HFFc6 (cell line): Measurements from ENCODE around the gene OR51T1. TPM values are rescaled to one million over a fixed set of nuclear protein-coding genes. Genes with fewer than 3 reads are reported as not detected.

Source experiments
- DNase-seq: peaks from one replicate; pipeline ENCODE4 v3.0.0-alpha.2; 2018
- H3K27ac Mint-ChIP-seq: 2 replicates; pipeline ENCODE4 v1.8.0; 2020; ENCODE audit warnings: mild to moderate bottlenecking, mixed read lengths
- H3K27me3 Mint-ChIP-seq: 2 replicates; pipeline ENCODE4 v1.8.0; 2021; ENCODE audit warnings: mild to moderate bottlenecking, moderate library complexity, mixed read lengths; ENCODE audit not compliant: insufficient read depth
- H3K36me3 Mint-ChIP-seq: 2 replicates; pipeline ENCODE4 v1.8.0; 2021; ENCODE audit warnings: low read depth, mixed read lengths
- H3K4me1 Mint-ChIP-seq: 2 replicates; pipeline ENCODE4 v1.8.0; 2020; ENCODE audit warnings: low read depth, mixed read lengths
- H3K4me3 Mint-ChIP-seq: 2 replicates; pipeline ENCODE4 v1.8.0; 2020; ENCODE audit warnings: mild to moderate bottlenecking, moderate library complexity, mixed read lengths
- H3K9me3 Mint-ChIP-seq: 2 replicates; pipeline ENCODE4 v1.8.0; 2020; ENCODE audit warnings: mild to moderate bottlenecking, mixed read lengths
- CTCF ChIP-seq: fragments of 200-600 bp; sonication (generic); IDR thresholded peaks from 2 replicates; pipeline ENCODE4 v1.5.0; 2021; ENCODE audit warnings: antibody characterized with exemption, mild to moderate bottlenecking
- total RNA-seq, 6 experiments: library from RNA; stranded (reverse); fragmentation: NEBNext Ultra II Directional; extraction: Animal tissue kit (Norgen Biotek cat#: 25700); gene quantifications; 2 replicates in 1 of 6; 3 replicates in 5 of 6; pipeline ENCODE4 v1.2.3, GENCODE V29; 2021

Gene OR51T1
- total RNA-seq, 6 experiments from 2014 or later = not detected

GRCh38 chr11:4884361-4884760 is 2.7 kb downstream of the OR51T1 start:
- Mint-ChIP-seq H3K4me1 (no peaks in the 10 kb centered on the region), H3K4me3 (no peak overlapping the region), H3K9me3 (peaks cover 20% of the 10 kb centered on the region), H3K36me3 (no peaks in the 10 kb centered on the region), H3K27ac (no peak overlapping the region), H3K27me3 (no peaks in the 10 kb centered on the region)
- DNase-seq = no peak
- no peak for TF ChIP-seq CTCF

DNA sequence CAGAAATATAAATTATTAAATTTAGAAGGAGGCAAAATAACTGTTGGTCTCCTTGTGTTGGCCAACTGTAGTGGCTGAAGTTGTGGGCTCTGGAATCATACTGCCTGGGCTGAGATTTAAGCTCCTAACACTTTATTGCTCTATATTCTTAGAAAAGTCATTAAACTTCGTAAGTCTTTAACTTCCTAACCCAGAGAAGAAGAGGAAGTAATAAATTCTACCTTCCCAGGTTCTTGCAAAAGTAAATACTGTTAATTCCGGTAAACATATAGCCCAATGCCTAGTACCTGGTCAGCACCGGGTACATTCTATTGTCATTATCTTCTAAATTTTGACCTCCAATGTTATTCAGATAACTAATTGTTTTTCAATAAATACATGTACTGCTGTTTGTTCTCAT is 4.5 kb downstream of the OR51T1 start:
- H3K36me3 Mint-ChIP-seq = no peaks in the 10 kb centered on the region
- no peak for DNase-seq
- peaks cover 11% of the 10 kb centered on the region for H3K9me3 Mint-ChIP-seq
- no peaks in the 10 kb centered on the region for H3K4me1 Mint-ChIP-seq
- H3K27ac Mint-ChIP-seq = no peak overlapping the region
- TF ChIP-seq CTCF = no peak
- no peak overlapping the region for H3K4me3 Mint-ChIP-seq
- H3K27me3 Mint-ChIP-seq = no peaks in the 10 kb centered on the region

DNA sequence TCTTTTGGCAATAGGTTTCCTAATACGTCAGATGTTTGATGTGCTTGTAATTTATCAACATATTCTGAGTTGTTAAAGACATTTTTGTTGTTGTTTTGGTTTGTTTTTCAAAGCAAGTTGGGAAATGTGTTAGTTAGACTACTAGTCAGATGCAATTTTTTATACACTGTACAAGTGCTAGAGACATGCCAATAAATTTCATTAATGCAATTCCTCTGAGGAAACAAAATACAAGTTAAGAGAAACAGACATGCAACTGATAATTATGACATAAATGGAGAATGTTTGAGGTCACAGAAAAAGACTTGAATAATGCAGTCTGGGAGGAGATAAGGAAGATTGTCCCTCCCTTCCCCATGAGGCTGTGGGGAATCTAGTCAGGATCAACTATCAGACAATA is 5.9 kb downstream of the OR51T1 start:
- DNase-seq = no peak
- H3K27ac Mint-ChIP-seq = no peak overlapping the region
- H3K4me1 Mint-ChIP-seq = no peaks in the 10 kb centered on the region; the same call in 1 of the 2 replicates
- TF ChIP-seq CTCF = no peak
- no peaks in the 10 kb centered on the region for H3K27me3 Mint-ChIP-seq
- H3K36me3 Mint-ChIP-seq = no peaks in the 10 kb centered on the region
- H3K4me3 Mint-ChIP-seq = no peak overlapping the region
- H3K9me3 Mint-ChIP-seq = peaks cover 11% of the 10 kb centered on the region

DNA sequence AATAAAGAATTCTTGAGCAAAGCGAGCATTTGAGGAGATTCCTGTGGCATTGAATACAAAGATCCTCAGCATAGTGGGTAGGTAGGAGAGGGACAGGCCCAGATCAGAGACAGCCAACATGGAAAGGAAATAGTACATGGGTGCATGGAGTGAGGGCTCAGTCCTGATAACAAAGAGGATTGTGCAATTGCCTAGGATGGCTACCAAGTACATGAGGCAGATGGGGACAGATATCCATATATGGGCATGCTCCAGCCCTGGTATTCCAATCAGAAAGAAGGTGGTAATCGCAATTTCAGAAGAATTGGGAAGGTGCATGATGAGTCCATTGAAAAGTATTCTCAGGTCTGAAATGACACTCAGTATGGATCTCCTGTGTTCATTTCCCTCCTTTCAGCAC is 8.6 kb downstream of the OR51T1 start:
- Mint-ChIP-seq H3K27me3 (no peaks in the 10 kb centered on the region), H3K9me3 (peaks cover 4% of the 10 kb centered on the region; the same call in 1 of the 2 replicates), H3K4me1 (no peaks in the 10 kb centered on the region; the same call in 1 of the 2 replicates), H3K4me3 (no peak overlapping the region), H3K27ac (no peak overlapping the region), H3K36me3 (no peaks in the 10 kb centered on the region)
- no peak for DNase-seq
- no peak for TF ChIP-seq CTCF

GRCh38 chr11:4891996-4892640 is 10.4 kb downstream of the OR51T1 start:
- TF ChIP-seq CTCF = no peak; the same call in 1 of the 2 replicates
- Mint-ChIP-seq H3K9me3 (peaks cover 9% of the 10 kb centered on the region; the same call in 1 of the 2 replicates), H3K36me3 (no peaks in the 10 kb centered on the region), H3K4me3 (no peak overlapping the region), H3K27ac (no peak overlapping the region), H3K27me3 (no peaks in the 10 kb centered on the region), H3K4me1 (no peaks in the 10 kb centered on the region; the same call in 1 of the 2 replicates)
- DNase-seq = peak; percentile 45
